ENCODE measurements around the gene DNM2. TPM values are rescaled to one million over a fixed set of nuclear protein-coding genes. Genes with fewer than 3 reads are reported as not detected.

Gene DNM2
- total and polyA plus RNA-seq, 2 of the 13 experiments (the other 11 are each of a cell fraction or from before 2014, with no cell fraction given), result 41.7 to 59.8 TPM

- TF ChIP-seq, protein P1, sequence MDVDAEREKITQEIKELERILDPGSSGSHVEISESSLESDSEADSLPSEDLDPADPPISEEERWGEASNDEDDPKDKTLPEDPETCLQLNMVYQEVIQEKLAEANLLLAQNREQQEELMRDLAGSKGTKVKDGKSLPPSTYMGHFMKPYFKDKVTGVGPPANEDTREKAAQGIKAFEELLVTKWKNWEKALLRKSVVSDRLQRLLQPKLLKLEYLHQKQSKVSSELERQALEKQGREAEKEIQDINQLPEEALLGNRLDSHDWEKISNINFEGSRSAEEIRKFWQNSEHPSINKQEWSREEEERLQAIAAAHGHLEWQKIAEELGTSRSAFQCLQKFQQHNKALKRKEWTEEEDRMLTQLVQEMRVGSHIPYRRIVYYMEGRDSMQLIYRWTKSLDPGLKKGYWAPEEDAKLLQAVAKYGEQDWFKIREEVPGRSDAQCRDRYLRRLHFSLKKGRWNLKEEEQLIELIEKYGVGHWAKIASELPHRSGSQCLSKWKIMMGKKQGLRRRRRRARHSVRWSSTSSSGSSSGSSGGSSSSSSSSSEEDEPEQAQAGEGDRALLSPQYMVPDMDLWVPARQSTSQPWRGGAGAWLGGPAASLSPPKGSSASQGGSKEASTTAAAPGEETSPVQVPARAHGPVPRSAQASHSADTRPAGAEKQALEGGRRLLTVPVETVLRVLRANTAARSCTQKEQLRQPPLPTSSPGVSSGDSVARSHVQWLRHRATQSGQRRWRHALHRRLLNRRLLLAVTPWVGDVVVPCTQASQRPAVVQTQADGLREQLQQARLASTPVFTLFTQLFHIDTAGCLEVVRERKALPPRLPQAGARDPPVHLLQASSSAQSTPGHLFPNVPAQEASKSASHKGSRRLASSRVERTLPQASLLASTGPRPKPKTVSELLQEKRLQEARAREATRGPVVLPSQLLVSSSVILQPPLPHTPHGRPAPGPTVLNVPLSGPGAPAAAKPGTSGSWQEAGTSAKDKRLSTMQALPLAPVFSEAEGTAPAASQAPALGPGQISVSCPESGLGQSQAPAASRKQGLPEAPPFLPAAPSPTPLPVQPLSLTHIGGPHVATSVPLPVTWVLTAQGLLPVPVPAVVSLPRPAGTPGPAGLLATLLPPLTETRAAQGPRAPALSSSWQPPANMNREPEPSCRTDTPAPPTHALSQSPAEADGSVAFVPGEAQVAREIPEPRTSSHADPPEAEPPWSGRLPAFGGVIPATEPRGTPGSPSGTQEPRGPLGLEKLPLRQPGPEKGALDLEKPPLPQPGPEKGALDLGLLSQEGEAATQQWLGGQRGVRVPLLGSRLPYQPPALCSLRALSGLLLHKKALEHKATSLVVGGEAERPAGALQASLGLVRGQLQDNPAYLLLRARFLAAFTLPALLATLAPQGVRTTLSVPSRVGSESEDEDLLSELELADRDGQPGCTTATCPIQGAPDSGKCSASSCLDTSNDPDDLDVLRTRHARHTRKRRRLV (CRISPR knock-in tag; IDR thresholded peaks at IDR 0.05), result no peak; the same call in 1 of the 2 replicates
- TF ChIP-seq NCOA2 (CRISPR knock-in tag; IDR thresholded peaks at IDR 0.05) (no peak; the same call in 1 of the 2 replicates), ZSCAN25 (CRISPR knock-in tag; IDR thresholded peaks at IDR 0.05) (no peak), ZEB1 (IDR thresholded peaks at IDR 0.05; ENCODE audit: insufficient replicate concordance, low read depth) (no peak), PHF20 (CRISPR knock-in tag; IDR thresholded peaks at IDR 0.05) (peak; percentile 60; the same call in 1 of the 2 replicates), ZNF460 (CRISPR knock-in tag; IDR thresholded peaks at IDR 0.05; ENCODE audit: borderline replicate concordance) (no peak), SMC3 (IDR thresholded peaks at IDR 0.05; ENCODE audit: low read length) (no peak), TFE3 (CRISPR knock-in tag; IDR thresholded peaks at IDR 0.05) (peak; percentile 66; the same call in 1 of the 2 replicates), U2AF1 (optimal IDR thresholded peaks at IDR 0.05; ENCODE audit: low read depth, low read length) (no peak), THYN1 (CRISPR knock-in tag; IDR thresholded peaks at IDR 0.05; ENCODE audit: borderline replicate concordance, low read depth) (no peak), NR2F6 (IDR thresholded peaks at IDR 0.05) (no peak), NR2F6 (CRISPR knock-in tag; IDR thresholded peaks at IDR 0.05) (0 out of 2 replicates have a peak, but pooled peaks have one; percentile 5), ZNF678 (CRISPR knock-in tag; IDR thresholded peaks at IDR 0.05) (0 out of 2 replicates have a peak, but pooled peaks have one; percentile 49)
- TF ChIP-seq, protein P2, sequence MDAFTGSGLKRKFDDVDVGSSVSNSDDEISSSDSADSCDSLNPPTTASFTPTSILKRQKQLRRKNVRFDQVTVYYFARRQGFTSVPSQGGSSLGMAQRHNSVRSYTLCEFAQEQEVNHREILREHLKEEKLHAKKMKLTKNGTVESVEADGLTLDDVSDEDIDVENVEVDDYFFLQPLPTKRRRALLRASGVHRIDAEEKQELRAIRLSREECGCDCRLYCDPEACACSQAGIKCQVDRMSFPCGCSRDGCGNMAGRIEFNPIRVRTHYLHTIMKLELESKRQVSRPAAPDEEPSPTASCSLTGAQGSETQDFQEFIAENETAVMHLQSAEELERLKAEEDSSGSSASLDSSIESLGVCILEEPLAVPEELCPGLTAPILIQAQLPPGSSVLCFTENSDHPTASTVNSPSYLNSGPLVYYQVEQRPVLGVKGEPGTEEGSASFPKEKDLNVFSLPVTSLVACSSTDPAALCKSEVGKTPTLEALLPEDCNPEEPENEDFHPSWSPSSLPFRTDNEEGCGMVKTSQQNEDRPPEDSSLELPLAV (CRISPR knock-in tag; conservative IDR thresholded peaks at IDR 0.05; ENCODE audit: low read depth), result no peak
- TF ChIP-seq, protein P3, sequence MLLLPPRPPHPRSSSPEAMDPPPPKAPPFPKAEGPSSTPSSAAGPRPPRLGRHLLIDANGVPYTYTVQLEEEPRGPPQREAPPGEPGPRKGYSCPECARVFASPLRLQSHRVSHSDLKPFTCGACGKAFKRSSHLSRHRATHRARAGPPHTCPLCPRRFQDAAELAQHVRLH (CRISPR knock-in tag; IDR thresholded peaks at IDR 0.05; ENCODE audit: borderline replicate concordance, low read depth), result peak; percentile 50; the same call in 1 of the 2 replicates
These were observed 118.8 kb downstream of the DNM2 start (continued) for GRCh38 chr19:10836479-10837330.

Data from HepG2 (cell line).